ENCODE measurements around the gene RNASEH2B.
A peak's percentile ranks its signal among the peaks of the same experiment; 100 is the strongest.

The RNASEH2B gene

GRCh38 chr13:50887151-50887550, 22.4 kb upstream of the RNASEH2B start:
- H3K27ac ChIP-seq (ENCODE audit: low read length) = no peak overlapping the region
- TF ChIP-seq EZH2phosphoT487 (IDR thresholded peaks at IDR 0.05; ENCODE audit: low read length) = no peak
- no peak for TF ChIP-seq CTCF (IDR thresholded peaks at IDR 0.05; ENCODE audit: low read length)
- no peak for TF ChIP-seq EZH2 (optimal IDR thresholded peaks at IDR 0.05; ENCODE audit: low read depth, low read length)
- H3K27me3 ChIP-seq (replicated peaks; ENCODE audit: insufficient read depth, low read length) = no peaks in the 10 kb centered on the region
- no peaks in the 10 kb centered on the region for H3K36me3 ChIP-seq (replicated peaks; ENCODE audit: insufficient read depth, low read length)
- no peak overlapping the region for H3K4me2 ChIP-seq (ENCODE audit: low read depth, low read length)
- no peak for DNase-seq
- H3K4me3 ChIP-seq (ENCODE audit: low read length) = no peak overlapping the region
- no peak overlapping the region for H2AFZ ChIP-seq (ENCODE audit: low read length)
- H3K9me3 ChIP-seq (replicated peaks; ENCODE audit: insufficient read depth, low read length) = no peaks in the 10 kb centered on the region
- H3F3A ChIP-seq (ENCODE audit: insufficient read depth, low read length) = peaks cover 5% of the 10 kb centered on the region; the same call in 1 of the 2 replicates
- peaks cover 35% of the 10 kb centered on the region for H3K4me1 ChIP-seq (ENCODE audit: low read length)
- H3K79me2 ChIP-seq (ENCODE audit: low read length) = no peaks in the 10 kb centered on the region
- H3K9me2 ChIP-seq (replicated peaks; ENCODE audit: insufficient read depth, low read length) = no peaks in the 10 kb centered on the region
- no peaks in the 10 kb centered on the region for H4K20me1 ChIP-seq (ENCODE audit: insufficient read depth, low read length)
- H3K9ac ChIP-seq (ENCODE audit: low read length) = no peak overlapping the region

GRCh38 chr13:50888362-50888761, 21.2 kb upstream of the RNASEH2B start:
- H2AFZ ChIP-seq (ENCODE audit: low read length) = no peak overlapping the region
- H3K27ac ChIP-seq (ENCODE audit: low read length) = no peak overlapping the region
- no peak overlapping the region for H3K9ac ChIP-seq (ENCODE audit: low read length)
- H3K4me1 ChIP-seq (ENCODE audit: low read length) = peaks cover 45% of the 10 kb centered on the region
- no peaks in the 10 kb centered on the region for H3K9me3 ChIP-seq (replicated peaks; ENCODE audit: insufficient read depth, low read length)
- no peaks in the 10 kb centered on the region for H3K36me3 ChIP-seq (replicated peaks; ENCODE audit: insufficient read depth, low read length)
- H3K4me3 ChIP-seq (ENCODE audit: low read length) = no peak overlapping the region
- H3K79me2 ChIP-seq (ENCODE audit: low read length) = no peaks in the 10 kb centered on the region
- no peaks in the 10 kb centered on the region for H3K27me3 ChIP-seq (replicated peaks; ENCODE audit: insufficient read depth, low read length)
- DNase-seq = no peak
- H3F3A ChIP-seq (ENCODE audit: insufficient read depth, low read length) = peaks cover 9% of the 10 kb centered on the region; the same call in 1 of the 2 replicates
- no peaks in the 10 kb centered on the region for H3K9me2 ChIP-seq (replicated peaks; ENCODE audit: insufficient read depth, low read length)
- no peaks in the 10 kb centered on the region for H4K20me1 ChIP-seq (ENCODE audit: insufficient read depth, low read length)
- no peak overlapping the region for H3K4me2 ChIP-seq (ENCODE audit: low read depth, low read length)
- TF ChIP-seq EZH2 (optimal IDR thresholded peaks at IDR 0.05; ENCODE audit: low read depth, low read length) (no peak), CTCF (IDR thresholded peaks at IDR 0.05; ENCODE audit: low read length) (no peak), EZH2phosphoT487 (IDR thresholded peaks at IDR 0.05; ENCODE audit: low read length) (no peak)

GRCh38 chr13:50889317-50889716, 20.3 kb upstream of the RNASEH2B start:
- Histone ChIP-seq H3K4me2 (ENCODE audit: low read depth, low read length) (no peak overlapping the region), H3K27me3 (replicated peaks; ENCODE audit: insufficient read depth, low read length) (no peaks in the 10 kb centered on the region), H3K9ac (ENCODE audit: low read length) (no peak overlapping the region), H3K27ac (ENCODE audit: low read length) (peak overlapping the region; percentile 17; the same call in 1 of the 2 replicates), H2AFZ (ENCODE audit: low read length) (no peak overlapping the region), H3F3A (ENCODE audit: insufficient read depth, low read length) (peaks cover 10% of the 10 kb centered on the region), H3K36me3 (replicated peaks; ENCODE audit: insufficient read depth, low read length) (no peaks in the 10 kb centered on the region), H3K4me3 (ENCODE audit: low read length) (no peak overlapping the region), H3K4me1 (ENCODE audit: low read length) (peaks cover 53% of the 10 kb centered on the region), H3K9me3 (replicated peaks; ENCODE audit: insufficient read depth, low read length) (no peaks in the 10 kb centered on the region), H4K20me1 (ENCODE audit: insufficient read depth, low read length) (no peaks in the 10 kb centered on the region), H3K9me2 (replicated peaks; ENCODE audit: insufficient read depth, low read length) (no peaks in the 10 kb centered on the region), H3K79me2 (ENCODE audit: low read length) (no peaks in the 10 kb centered on the region)
- TF ChIP-seq CTCF (IDR thresholded peaks at IDR 0.05; ENCODE audit: low read length) = no peak
- TF ChIP-seq EZH2 (optimal IDR thresholded peaks at IDR 0.05; ENCODE audit: low read depth, low read length) = no peak
- no peak for TF ChIP-seq EZH2phosphoT487 (IDR thresholded peaks at IDR 0.05; ENCODE audit: low read length)
- peak; percentile 50 for DNase-seq

All from MM.1S (cell line).